ENCODE measurements around the gene HGF.

DNA sequence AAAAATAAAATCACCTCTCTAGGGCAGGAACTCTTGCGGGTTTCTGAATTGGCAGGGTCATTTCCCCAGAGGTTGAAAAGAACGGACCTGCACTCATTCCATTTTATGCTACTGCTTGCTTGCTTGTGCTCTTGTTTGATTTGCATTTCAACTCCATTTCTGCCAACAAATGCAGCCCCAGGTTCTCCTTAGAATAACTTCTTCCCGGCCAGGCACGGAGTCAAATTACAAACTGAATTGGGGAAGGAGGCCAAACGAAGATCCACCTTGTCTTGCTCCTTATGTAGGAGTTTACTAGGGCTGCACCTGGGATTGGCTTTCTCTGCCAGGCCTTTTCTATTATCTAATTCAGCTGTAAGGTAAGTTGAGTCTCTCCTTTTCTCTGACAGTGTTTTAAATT is 79.6 kb downstream of the HGF start:
- TF ChIP-seq, protein P1, sequence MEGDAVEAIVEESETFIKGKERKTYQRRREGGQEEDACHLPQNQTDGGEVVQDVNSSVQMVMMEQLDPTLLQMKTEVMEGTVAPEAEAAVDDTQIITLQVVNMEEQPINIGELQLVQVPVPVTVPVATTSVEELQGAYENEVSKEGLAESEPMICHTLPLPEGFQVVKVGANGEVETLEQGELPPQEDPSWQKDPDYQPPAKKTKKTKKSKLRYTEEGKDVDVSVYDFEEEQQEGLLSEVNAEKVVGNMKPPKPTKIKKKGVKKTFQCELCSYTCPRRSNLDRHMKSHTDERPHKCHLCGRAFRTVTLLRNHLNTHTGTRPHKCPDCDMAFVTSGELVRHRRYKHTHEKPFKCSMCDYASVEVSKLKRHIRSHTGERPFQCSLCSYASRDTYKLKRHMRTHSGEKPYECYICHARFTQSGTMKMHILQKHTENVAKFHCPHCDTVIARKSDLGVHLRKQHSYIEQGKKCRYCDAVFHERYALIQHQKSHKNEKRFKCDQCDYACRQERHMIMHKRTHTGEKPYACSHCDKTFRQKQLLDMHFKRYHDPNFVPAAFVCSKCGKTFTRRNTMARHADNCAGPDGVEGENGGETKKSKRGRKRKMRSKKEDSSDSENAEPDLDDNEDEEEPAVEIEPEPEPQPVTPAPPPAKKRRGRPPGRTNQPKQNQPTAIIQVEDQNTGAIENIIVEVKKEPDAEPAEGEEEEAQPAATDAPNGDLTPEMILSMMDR (conservative IDR thresholded peaks at IDR 0.05; ENCODE audit: low read depth, low read length): no peak
- TF ChIP-seq EZH2 (IDR thresholded peaks at IDR 0.05; ENCODE audit: low read length, unreplicated experiment) (no peak), EZH2phosphoT487 (IDR thresholded peaks at IDR 0.05; ENCODE audit: borderline replicate concordance, low read length) (no peak)
